ENCODE measurements around the gene GABRR2. TPM values are rescaled to one million over a fixed set of nuclear protein-coding genes. Genes with fewer than 3 reads are reported as not detected.

The GABRR2 gene
- total and polyA plus RNA-seq, 11 donors = 0.20 to 1.1 (median 0.31) TPM

DNA sequence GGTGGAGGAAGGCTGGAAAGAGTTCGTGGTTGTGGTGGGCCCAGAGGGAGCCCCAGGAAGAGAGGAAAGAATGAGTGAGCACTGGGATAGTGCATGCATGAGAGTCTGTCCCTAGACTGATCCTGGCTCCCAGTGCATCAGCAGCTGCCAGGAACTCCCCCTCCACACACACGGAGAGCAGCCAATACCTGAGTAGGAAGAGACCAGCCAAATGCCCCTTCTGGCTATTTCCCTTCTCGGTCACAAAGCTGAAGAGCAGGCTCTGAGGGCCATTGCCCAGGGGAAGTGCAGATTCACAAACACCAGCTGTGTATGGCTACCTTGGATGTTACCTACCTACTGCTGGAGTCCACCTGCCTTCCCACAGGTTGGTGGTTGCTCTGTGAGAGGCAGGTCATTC, 45.1 kb downstream of the GABRR2 start:
- Histone ChIP-seq H3K4me3 (no peak overlapping the region), H3K27ac (no peak overlapping the region), H3K27me3 (no peaks in the 10 kb centered on the region), H3K4me1 (peaks cover 0 to 25% (median 4%) of the 10 kb centered on the region in 12 donors), H3K36me3 (no peaks in the 10 kb centered on the region), H3K9me3 (no peaks in the 10 kb centered on the region)
- intact Hi-C loops (cut with DNase I) = no loop called here
- 51 to 72% (median 58%) methylated on average over 2 to 3 of the region's 3 CpGs for WGBS, 4 donors
- TF ChIP-seq, protein P1, sequence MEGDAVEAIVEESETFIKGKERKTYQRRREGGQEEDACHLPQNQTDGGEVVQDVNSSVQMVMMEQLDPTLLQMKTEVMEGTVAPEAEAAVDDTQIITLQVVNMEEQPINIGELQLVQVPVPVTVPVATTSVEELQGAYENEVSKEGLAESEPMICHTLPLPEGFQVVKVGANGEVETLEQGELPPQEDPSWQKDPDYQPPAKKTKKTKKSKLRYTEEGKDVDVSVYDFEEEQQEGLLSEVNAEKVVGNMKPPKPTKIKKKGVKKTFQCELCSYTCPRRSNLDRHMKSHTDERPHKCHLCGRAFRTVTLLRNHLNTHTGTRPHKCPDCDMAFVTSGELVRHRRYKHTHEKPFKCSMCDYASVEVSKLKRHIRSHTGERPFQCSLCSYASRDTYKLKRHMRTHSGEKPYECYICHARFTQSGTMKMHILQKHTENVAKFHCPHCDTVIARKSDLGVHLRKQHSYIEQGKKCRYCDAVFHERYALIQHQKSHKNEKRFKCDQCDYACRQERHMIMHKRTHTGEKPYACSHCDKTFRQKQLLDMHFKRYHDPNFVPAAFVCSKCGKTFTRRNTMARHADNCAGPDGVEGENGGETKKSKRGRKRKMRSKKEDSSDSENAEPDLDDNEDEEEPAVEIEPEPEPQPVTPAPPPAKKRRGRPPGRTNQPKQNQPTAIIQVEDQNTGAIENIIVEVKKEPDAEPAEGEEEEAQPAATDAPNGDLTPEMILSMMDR (IDR thresholded peaks at IDR 0.05) = no peak
- no peak for TF ChIP-seq POLR2A (IDR thresholded peaks at IDR 0.05)
- no peak for DNase-seq
- ATAC-seq = no peak

GRCh38 chr6:89269252-89269651, 45.8 kb downstream of the GABRR2 start:
- Histone ChIP-seq H3K27me3 (no peaks in the 10 kb centered on the region), H3K27ac (no peak overlapping the region), H3K36me3 (no peaks in the 10 kb centered on the region), H3K4me1 (peaks cover 0 to 25% (median 3%) of the 10 kb centered on the region in 12 donors), H3K9me3 (no peaks in the 10 kb centered on the region), H3K4me3 (no peak overlapping the region)
- ATAC-seq (no peak), DNase-seq (no peak)
- WGBS, 4 donors = 94 to 97% (median 95%) methylated on average over 3 of the region's 3 CpGs
- intact Hi-C loops (cut with DNase I) = no loop called here
- no peak for TF ChIP-seq POLR2A (IDR thresholded peaks at IDR 0.05)
- TF ChIP-seq, protein P1 (IDR thresholded peaks at IDR 0.05) = no peak

DNA sequence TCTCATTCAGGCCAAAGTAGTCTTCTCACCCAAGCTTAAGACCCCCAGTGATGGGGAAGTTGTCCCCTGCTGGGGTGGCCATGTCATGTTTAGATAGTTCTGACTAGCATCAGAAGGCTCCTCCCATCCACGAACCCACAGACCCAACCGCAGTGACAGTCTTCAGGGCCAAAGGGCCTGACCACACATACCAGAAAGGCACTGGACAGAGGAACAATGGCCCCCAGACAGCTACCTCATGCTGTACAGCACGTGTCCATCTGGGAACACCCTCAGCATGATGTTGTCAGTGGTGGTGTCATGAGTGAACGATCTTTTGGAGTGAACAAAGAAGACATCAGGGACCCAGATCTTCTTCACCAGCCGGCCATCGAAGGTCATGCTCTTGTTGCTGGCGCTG, 46.3 kb downstream of the GABRR2 start:
- Histone ChIP-seq H3K4me3 (no peak overlapping the region), H3K27ac (no peak overlapping the region), H3K9me3 (no peaks in the 10 kb centered on the region), H3K4me1 (peaks cover 0 to 20% (median 1%) of the 10 kb centered on the region in 12 donors), H3K27me3 (no peaks in the 10 kb centered on the region), H3K36me3 (no peaks in the 10 kb centered on the region)
- DNase-seq (no peak), ATAC-seq (no peak)
- 88 to 95% (median 91%) methylated on average over 7 of the region's 7 CpGs for WGBS, 4 donors
- no peak for TF ChIP-seq POLR2A (IDR thresholded peaks at IDR 0.05)
- TF ChIP-seq, protein P1 (IDR thresholded peaks at IDR 0.05) = no peak
- intact Hi-C loops (cut with DNase I) = no loop called here

DNA sequence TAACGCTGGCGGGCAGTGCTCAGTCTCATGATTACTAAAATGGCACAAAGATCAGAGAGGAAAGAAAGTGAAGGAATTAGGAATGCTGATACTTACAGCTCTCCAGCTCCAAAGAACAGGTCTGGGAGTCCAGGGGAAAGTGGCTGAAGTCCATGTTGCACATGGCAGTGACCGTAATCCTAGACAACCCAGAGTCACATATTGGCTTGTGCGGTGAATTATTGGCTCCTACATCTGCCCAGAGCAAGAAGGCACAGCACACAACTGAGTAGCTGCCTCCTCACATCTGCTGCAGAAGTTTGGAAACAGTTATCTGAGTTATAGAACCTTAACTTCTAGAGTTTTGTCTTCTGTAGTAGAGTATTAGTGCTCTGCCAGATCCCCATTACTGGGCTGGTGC, 47.2 kb downstream of the GABRR2 start:
- Histone ChIP-seq H3K9me3 (no peaks in the 10 kb centered on the region), H3K4me3 (no peak overlapping the region), H3K36me3 (no peaks in the 10 kb centered on the region), H3K27me3 (no peaks in the 10 kb centered on the region), H3K27ac (no peak overlapping the region), H3K4me1 (peaks cover 0 to 18% (median 0%) of the 10 kb centered on the region in 12 donors)
- intact Hi-C loops (cut with DNase I) = no loop called here
- 82 to 98% (median 97%) methylated on average over 4 of the region's 4 CpGs for WGBS, 4 donors
- DNase-seq (no peak), ATAC-seq (no peak)
- TF ChIP-seq, protein P1 (IDR thresholded peaks at IDR 0.05) = no peak
- TF ChIP-seq POLR2A (IDR thresholded peaks at IDR 0.05) = no peak
